Heart left ventricle (tissue), 16 donors: Measurements from ENCODE around the gene ZCCHC2. TPM values are rescaled to one million over a fixed set of nuclear protein-coding genes. Genes with fewer than 3 reads are reported as not detected.

Source experiments
- ATAC-seq, 4 donors: fragments of 200-7000 bp; cut with Tn5 transposase; one replicate each; pipeline ENCODE4 v1.9.1; 2020 to 2022; ENCODE audit warnings: moderate library complexity in 4 of 4, mild to moderate bottlenecking in 3 of 4, moderate number of reproducible peaks in 1 of 4
- DNase-seq, 5 donors: peaks; one replicate each; pipeline ENCODE4 v3.0.0-alpha.2; 2020
- H3K27ac ChIP-seq, 12 donors: fragments of 200-600 bp; sonication (generic) in 4 of 12; one replicate each; pipeline versions ENCODE4 v1.5.0 to v1.8.0; 2016 to 2022; ENCODE audit warnings: mild to moderate bottlenecking in 2 of 12
- H3K27me3 ChIP-seq, 9 donors: fragments of 200-600 bp; sonication (generic) in 2 of 9; one replicate each; pipeline versions ENCODE4 v1.5.1 to v1.8.0; 2016 to 2022; ENCODE audit warnings: mild to moderate bottlenecking in 3 of 9
- H3K36me3 ChIP-seq, 9 donors: fragments of 200-600 bp; sonication (generic) in 2 of 9; one replicate each; pipeline versions ENCODE4 v1.5.0 to v1.8.0; 2018 to 2022; ENCODE audit warnings: mild to moderate bottlenecking in 2 of 9
- H3K4me1 ChIP-seq, 12 donors: fragments of 200-600 bp; sonication (generic) in 4 of 12; one replicate each; pipeline versions ENCODE4 v1.5.0 to v1.8.0; 2016 to 2022; ENCODE audit warnings: mild to moderate bottlenecking in 3 of 12
- H3K4me3 ChIP-seq, 12 donors: fragments of 200-600 bp; sonication (generic) in 4 of 12; one replicate each; pipeline versions ENCODE4 v1.5.0 to v1.8.0; 2017 to 2022; ENCODE audit warnings: mild to moderate bottlenecking in 9 of 12, moderate library complexity in 4 of 12
- H3K9me3 ChIP-seq, 12 donors: fragments of 200-600 bp; sonication (generic) in 4 of 12; one replicate each; pipeline versions ENCODE4 v1.5.0 to v1.8.0; 2016 to 2022; ENCODE audit warnings: mild to moderate bottlenecking in 1 of 12
- CTCF ChIP-seq, 12 donors: fragments of 200-600 bp; sonication (generic) in 4 of 12; IDR thresholded peaks; one replicate each; pipeline versions ENCODE4 v1.5.0 to v1.8.0; 2018 to 2022; ENCODE audit warnings: antibody characterized with exemption in 12 of 12, mild to moderate bottlenecking in 5 of 12
- POLR2A ChIP-seq, 2 donors: fragments of 450-650 bp; IDR thresholded peaks; one replicate each; pipeline ENCODE4 v1.6.1; 2017; ENCODE audit warnings: antibody characterized with exemption in 2 of 2, mild to moderate bottlenecking in 2 of 2, moderate library complexity in 2 of 2
- WGBS, 4 donors: extraction: QIAGEN DNeasy Blood & Tissue Kit in 2 of 4; methylation state at CpG; one replicate each; pipeline versions ENCODE4 v1.1.5 to v1.1.7; 2013 to 2018; 5-methylcytosine and 5-hydroxymethylcytosine counted together
- intact Hi-C, 10 donors: fragments of 100-400 bp; cut with DNase I; formaldehyde crosslinking; loops; one replicate each; pipeline versions ENCODE4 v1.11.1 to v1.14.2; 2022
- polyA plus RNA-seq, 2 donors: library from polyadenylated mRNA; stranded (reverse); fragments of 200-250 nt; gene quantifications; one replicate each; pipeline ENCODE4 v1.2.3, GENCODE V29; 2013
- total RNA-seq, 9 donors: library from RNA; depleted of rRNA in 2 of 9; stranded (reverse); fragments of >200 nt in 2 of 9; fragmentation: NEBNext Ultra II Directional in 3 of 9; extraction: Animal tissue kit (Norgen Biotek cat#: 25700) in 3 of 9; gene quantifications; one replicate each; pipeline versions ENCODE4 v1.1.0 to v1.2.4, GENCODE V29; 2016 to 2023
- donor health status: ischemic (EF 13 %, LVEDD 7.1; RV severe dilation, severe dysfunction).
- donor health status: healthy with polysubstance abuse.
- donor health status: DM: no; HTN: yes; CAD: no.
- donor health status: DM: no; HTN: no; CAD: no.
- donor health status: ischemic (EF 25% LVEDD 6.9; RV normal size, moderate dysfunction).
- donor health status: ischemic (EF 25% LVEDD 5.7; RV mildly dilated, moderate dysfunction).
- donor health status: healthy.
- donor health status: DM: yes; HTN: yes; CAD: no.
- donor health status: ischemic (EF 35%, LVEDD 5.7; RV mildly dilated, moderate dysfunction).
- donor health status: nonischemic (EF 11% LVEDD 7.7; RV severe dilation, severe dysfunction).
- donor health status: DM: yes; HTN: yes; CAD: no.
- donor health status: PGD.
- donor health status: ischemic (EF 29% LVEDD 5.4; RV normal size, mild dysfunction).
- donor health status: nonischemic (EF 23%, LVEDD 6.1; RV moderate dilation, normal function).

Gene ZCCHC2
- total and polyA plus RNA-seq, 11 donors, result 5.6 to 27.5 (median 18.6) TPM

GRCh38 chr18:62498616-62499262 is 24.1 kb upstream of the ZCCHC2 start:
- Histone ChIP-seq H3K27me3 (no peaks in the 10 kb centered on the region), H3K4me1 (peaks cover 0 to 20% (median 0%) of the 10 kb centered on the region in 12 donors), H3K9me3 (no peaks in the 10 kb centered on the region), H3K4me3 (no peak overlapping the region), H3K27ac (peak overlapping the region in 1 of 12 donors; percentile 64), H3K36me3 (no peaks in the 10 kb centered on the region)
- ATAC-seq (peak in 1 of 4 donors; percentile 24), DNase-seq (no peak)
- no peak for TF ChIP-seq POLR2A (IDR thresholded peaks at IDR 0.05)
- TF ChIP-seq CTCF (IDR thresholded peaks at IDR 0.05), result no peak
- intact Hi-C loops, result no loop called here
- WGBS, 4 donors, result 89 to 91% (median 90%) methylated on average over 7 of the region's 7 CpGs

- intact Hi-C loops, result no loop called here
- no peaks in the 10 kb centered on the region for H3K9me3 ChIP-seq
- 84 to 89% (median 87%) methylated on average over 10 of the region's 10 CpGs for WGBS, 4 donors
- no peak overlapping the region for H3K4me3 ChIP-seq
- ATAC-seq (peak in 3 of 4 donors; percentile 42 to 75 (median 47)), DNase-seq (peak in 1 of 5 donors; percentile 58)
- peaks cover 0 to 20% (median 0%) of the 10 kb centered on the region in 12 donors for H3K4me1 ChIP-seq
- no peaks in the 10 kb centered on the region for H3K36me3 ChIP-seq
- H3K27ac ChIP-seq, result peak overlapping the region in 1 of 12 donors; percentile 64
- no peak for TF ChIP-seq POLR2A (IDR thresholded peaks at IDR 0.05)
- H3K27me3 ChIP-seq, result no peaks in the 10 kb centered on the region
Measured at GRCh38 chr18:62499263-62499650, 23.6 kb upstream of the ZCCHC2 start.

- DNase-seq (no peak), ATAC-seq (no peak)
- H3K36me3 ChIP-seq, result no peaks in the 10 kb centered on the region
- WGBS, 4 donors, result 71 to 94% (median 75%) methylated on average over 1 of the region's 1 CpG
- H3K4me3 ChIP-seq, result no peak overlapping the region
- H3K27me3 ChIP-seq, result no peaks in the 10 kb centered on the region
- H3K4me1 ChIP-seq, result peaks cover 0 to 21% (median 0%) of the 10 kb centered on the region in 12 donors
- no peaks in the 10 kb centered on the region for H3K9me3 ChIP-seq
- H3K27ac ChIP-seq, result no peak overlapping the region
- intact Hi-C loops, result no loop called here
- TF ChIP-seq CTCF (IDR thresholded peaks at IDR 0.05), result no peak
- TF ChIP-seq POLR2A (IDR thresholded peaks at IDR 0.05), result no peak
Measured at GRCh38 chr18:62500174-62500573, 22.7 kb upstream of the ZCCHC2 start.

- intact Hi-C loops, result no loop called here
- Histone ChIP-seq H3K27me3 (no peaks in the 10 kb centered on the region), H3K4me1 (peaks cover 0 to 30% (median 0%) of the 10 kb centered on the region in 12 donors), H3K27ac (no peak overlapping the region), H3K9me3 (no peaks in the 10 kb centered on the region), H3K4me3 (no peak overlapping the region), H3K36me3 (no peaks in the 10 kb centered on the region)
- ATAC-seq (no peak), DNase-seq (no peak)
- TF ChIP-seq POLR2A (IDR thresholded peaks at IDR 0.05) (no peak), CTCF (IDR thresholded peaks at IDR 0.05) (no peak)
Measured at GRCh38 chr18:62500966-62501591, 21.7 kb upstream of the ZCCHC2 start.
